ENCODE results near the gene MAML2. TPM values are rescaled to one million over a fixed set of nuclear protein-coding genes. Genes with fewer than 3 reads are reported as not detected.

Gene MAML2
- total and polyA plus RNA-seq, 2 of the 13 experiments (the other 11 are each of a cell fraction or from before 2014, with no cell fraction given), result 2.3 to 25.9 TPM

DNA sequence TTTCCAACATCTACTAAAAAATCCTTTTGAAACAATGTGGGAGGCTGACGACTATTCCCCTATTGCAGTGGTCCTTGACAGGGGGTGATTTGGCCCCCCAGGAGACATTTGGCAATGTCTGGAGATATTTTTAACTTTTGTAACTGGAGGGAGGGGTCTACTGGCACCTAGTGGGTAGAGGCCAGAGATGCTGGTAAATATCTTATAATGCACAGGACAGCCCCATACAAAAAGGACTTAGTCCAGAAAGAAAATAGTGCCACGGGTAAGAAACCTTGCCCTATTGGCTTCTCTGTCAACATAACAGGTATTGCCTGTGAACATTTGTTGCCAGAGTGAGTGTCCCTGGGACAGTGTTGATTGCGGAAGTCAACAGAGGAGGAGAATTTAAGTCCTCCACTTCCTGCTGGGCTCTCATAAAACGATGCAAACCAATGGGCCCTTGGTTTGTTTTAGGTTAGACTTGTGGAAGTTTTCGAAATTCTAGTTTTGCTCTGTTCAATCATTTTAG, 101.6 kb downstream of the MAML2 start (continued):
- TF ChIP-seq POLR2G (IDR thresholded peaks at IDR 0.05; ENCODE audit: low read depth, low read length), result no peak
- no peak for TF ChIP-seq ZNF879 (CRISPR knock-in tag; IDR thresholded peaks at IDR 0.05)
- TF ChIP-seq ZNF510 (CRISPR knock-in tag; IDR thresholded peaks at IDR 0.05; ENCODE audit: low read depth), result no peak
- TF ChIP-seq ERF (CRISPR knock-in tag; IDR thresholded peaks at IDR 0.05), result peak; percentile 78; the same call in 1 of the 2 replicates
- TF ChIP-seq, protein P1, sequence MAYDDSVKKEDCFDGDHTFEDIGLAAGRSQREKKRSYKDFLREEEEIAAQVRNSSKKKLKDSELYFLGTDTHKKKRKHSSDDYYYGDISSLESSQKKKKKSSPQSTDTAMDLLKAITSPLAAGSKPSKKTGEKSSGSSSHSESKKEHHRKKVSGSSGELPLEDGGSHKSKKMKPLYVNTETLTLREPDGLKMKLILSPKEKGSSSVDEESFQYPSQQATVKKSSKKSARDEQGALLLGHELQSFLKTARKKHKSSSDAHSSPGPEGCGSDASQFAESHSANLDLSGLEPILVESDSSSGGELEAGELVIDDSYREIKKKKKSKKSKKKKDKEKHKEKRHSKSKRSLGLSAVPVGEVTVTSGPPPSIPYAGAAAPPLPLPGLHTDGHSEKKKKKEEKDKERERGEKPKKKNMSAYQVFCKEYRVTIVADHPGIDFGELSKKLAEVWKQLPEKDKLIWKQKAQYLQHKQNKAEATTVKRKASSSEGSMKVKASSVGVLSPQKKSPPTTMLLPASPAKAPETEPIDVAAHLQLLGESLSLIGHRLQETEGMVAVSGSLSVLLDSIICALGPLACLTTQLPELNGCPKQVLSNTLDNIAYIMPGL (CRISPR knock-in tag; IDR thresholded peaks at IDR 0.05; ENCODE audit: borderline replicate concordance in 1 of 2, low read depth in 1 of 2), result 0 out of 4 replicates have a peak, but pooled peaks of 1 of the 2 experiments have one; percentile 33
- TF ChIP-seq, protein P2, sequence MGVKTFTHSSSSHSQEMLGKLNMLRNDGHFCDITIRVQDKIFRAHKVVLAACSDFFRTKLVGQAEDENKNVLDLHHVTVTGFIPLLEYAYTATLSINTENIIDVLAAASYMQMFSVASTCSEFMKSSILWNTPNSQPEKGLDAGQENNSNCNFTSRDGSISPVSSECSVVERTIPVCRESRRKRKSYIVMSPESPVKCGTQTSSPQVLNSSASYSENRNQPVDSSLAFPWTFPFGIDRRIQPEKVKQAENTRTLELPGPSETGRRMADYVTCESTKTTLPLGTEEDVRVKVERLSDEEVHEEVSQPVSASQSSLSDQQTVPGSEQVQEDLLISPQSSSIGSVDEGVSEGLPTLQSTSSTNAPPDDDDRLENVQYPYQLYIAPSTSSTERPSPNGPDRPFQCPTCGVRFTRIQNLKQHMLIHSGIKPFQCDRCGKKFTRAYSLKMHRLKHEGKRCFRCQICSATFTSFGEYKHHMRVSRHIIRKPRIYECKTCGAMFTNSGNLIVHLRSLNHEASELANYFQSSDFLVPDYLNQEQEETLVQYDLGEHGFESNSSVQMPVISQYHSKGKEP (CRISPR knock-in tag; IDR thresholded peaks at IDR 0.05), result no peak
- TF ChIP-seq TCF7 (IDR thresholded peaks at IDR 0.05; ENCODE audit: low read depth), result peak; percentile 51; the same call in 1 of the 2 replicates
- TF ChIP-seq ZMAT3 (CRISPR knock-in tag; conservative IDR thresholded peaks at IDR 0.05), result no peak
- TF ChIP-seq CBX1 (IDR thresholded peaks at IDR 0.05; ENCODE audit: low read depth), result no peak
- no peak for TF ChIP-seq MXD4 (CRISPR knock-in tag; IDR thresholded peaks at IDR 0.05)
- peak; percentile 54; the same call in 1 of the 2 replicates for TF ChIP-seq FOXA1 (IDR thresholded peaks at IDR 0.05)
- peak; percentile 89 for TF ChIP-seq FOXA1 (CRISPR knock-in tag; IDR thresholded peaks at IDR 0.05)
- peak; percentile 69; the same call in 1 of the 2 replicates for TF ChIP-seq ZNF792 (CRISPR knock-in tag; IDR thresholded peaks at IDR 0.05)
- TF ChIP-seq RBFOX2 (IDR thresholded peaks at IDR 0.05; ENCODE audit: low read depth, low read length), result no peak
- TF ChIP-seq, protein P3, sequence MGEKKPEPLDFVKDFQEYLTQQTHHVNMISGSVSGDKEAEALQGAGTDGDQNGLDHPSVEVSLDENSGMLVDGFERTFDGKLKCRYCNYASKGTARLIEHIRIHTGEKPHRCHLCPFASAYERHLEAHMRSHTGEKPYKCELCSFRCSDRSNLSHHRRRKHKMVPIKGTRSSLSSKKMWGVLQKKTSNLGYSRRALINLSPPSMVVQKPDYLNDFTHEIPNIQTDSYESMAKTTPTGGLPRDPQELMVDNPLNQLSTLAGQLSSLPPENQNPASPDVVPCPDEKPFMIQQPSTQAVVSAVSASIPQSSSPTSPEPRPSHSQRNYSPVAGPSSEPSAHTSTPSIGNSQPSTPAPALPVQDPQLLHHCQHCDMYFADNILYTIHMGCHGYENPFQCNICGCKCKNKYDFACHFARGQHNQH (CRISPR knock-in tag; IDR thresholded peaks at IDR 0.05), result peak; percentile 87
- TF ChIP-seq NFE2 (CRISPR knock-in tag; IDR thresholded peaks at IDR 0.05), result no peak
- no peak for TF ChIP-seq EED (CRISPR knock-in tag; IDR thresholded peaks at IDR 0.05)
- TF ChIP-seq ZMYM2 (CRISPR knock-in tag; IDR thresholded peaks at IDR 0.05), result peak; percentile 27; the same call in 1 of the 2 replicates
- TF ChIP-seq, protein P4, sequence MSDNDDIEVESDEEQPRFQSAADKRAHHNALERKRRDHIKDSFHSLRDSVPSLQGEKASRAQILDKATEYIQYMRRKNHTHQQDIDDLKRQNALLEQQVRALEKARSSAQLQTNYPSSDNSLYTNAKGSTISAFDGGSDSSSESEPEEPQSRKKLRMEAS (IDR thresholded peaks at IDR 0.05), result peak; percentile 45; the same call in 1 of the 2 replicates
- TF ChIP-seq, protein P5, sequence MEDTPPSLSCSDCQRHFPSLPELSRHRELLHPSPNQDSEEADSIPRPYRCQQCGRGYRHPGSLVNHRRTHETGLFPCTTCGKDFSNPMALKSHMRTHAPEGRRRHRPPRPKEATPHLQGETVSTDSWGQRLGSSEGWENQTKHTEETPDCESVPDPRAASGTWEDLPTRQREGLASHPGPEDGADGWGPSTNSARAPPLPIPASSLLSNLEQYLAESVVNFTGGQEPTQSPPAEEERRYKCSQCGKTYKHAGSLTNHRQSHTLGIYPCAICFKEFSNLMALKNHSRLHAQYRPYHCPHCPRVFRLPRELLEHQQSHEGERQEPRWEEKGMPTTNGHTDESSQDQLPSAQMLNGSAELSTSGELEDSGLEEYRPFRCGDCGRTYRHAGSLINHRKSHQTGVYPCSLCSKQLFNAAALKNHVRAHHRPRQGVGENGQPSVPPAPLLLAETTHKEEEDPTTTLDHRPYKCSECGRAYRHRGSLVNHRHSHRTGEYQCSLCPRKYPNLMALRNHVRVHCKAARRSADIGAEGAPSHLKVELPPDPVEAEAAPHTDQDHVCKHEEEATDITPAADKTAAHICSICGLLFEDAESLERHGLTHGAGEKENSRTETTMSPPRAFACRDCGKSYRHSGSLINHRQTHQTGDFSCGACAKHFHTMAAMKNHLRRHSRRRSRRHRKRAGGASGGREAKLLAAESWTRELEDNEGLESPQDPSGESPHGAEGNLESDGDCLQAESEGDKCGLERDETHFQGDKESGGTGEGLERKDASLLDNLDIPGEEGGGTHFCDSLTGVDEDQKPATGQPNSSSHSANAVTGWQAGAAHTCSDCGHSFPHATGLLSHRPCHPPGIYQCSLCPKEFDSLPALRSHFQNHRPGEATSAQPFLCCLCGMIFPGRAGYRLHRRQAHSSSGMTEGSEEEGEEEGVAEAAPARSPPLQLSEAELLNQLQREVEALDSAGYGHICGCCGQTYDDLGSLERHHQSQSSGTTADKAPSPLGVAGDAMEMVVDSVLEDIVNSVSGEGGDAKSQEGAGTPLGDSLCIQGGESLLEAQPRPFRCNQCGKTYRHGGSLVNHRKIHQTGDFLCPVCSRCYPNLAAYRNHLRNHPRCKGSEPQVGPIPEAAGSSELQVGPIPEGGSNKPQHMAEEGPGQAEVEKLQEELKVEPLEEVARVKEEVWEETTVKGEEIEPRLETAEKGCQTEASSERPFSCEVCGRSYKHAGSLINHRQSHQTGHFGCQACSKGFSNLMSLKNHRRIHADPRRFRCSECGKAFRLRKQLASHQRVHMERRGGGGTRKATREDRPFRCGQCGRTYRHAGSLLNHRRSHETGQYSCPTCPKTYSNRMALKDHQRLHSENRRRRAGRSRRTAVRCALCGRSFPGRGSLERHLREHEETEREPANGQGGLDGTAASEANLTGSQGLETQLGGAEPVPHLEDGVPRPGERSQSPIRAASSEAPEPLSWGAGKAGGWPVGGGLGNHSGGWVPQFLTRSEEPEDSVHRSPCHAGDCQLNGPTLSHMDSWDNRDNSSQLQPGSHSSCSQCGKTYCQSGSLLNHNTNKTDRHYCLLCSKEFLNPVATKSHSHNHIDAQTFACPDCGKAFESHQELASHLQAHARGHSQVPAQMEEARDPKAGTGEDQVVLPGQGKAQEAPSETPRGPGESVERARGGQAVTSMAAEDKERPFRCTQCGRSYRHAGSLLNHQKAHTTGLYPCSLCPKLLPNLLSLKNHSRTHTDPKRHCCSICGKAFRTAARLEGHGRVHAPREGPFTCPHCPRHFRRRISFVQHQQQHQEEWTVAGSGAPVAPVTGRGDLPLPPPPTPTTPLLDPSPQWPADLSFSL (CRISPR knock-in tag; IDR thresholded peaks at IDR 0.05), result no peak
- no peak for TF ChIP-seq THAP11 (CRISPR knock-in tag; IDR thresholded peaks at IDR 0.05)
